Cardiac septum (tissue), 1 donor: ENCODE measurements around the gene KRTAP25-1. TPM values are rescaled to one million over a fixed set of nuclear protein-coding genes. Genes with fewer than 3 reads are reported as not detected.

Experiments
- DNase-seq: peaks from one replicate; pipeline ENCODE4 v3.0.0-alpha.2; 2020; ENCODE audit warnings: low spot score
- intact Hi-C: fragments of 100-400 bp; cut with DNase I; formaldehyde crosslinking; loops from one replicate; pipeline ENCODE4 v1.14.0; 2022
- total RNA-seq: library from RNA; stranded (reverse); fragmentation: NEBNext Ultra II Directional; extraction: Animal tissue kit (Norgen Biotek cat#: 25700); gene quantifications from one replicate; pipeline ENCODE4 v1.2.1, GENCODE V29; 2021
- donor health status: DM: no; HTN: no; CAD: no.

The KRTAP25-1 gene
- total RNA-seq, 1 donor from 2014 or later, result not detected

GRCh38 chr21:30255679-30256078 is 33.6 kb downstream of the KRTAP25-1 start:
- intact Hi-C loops, result no loop called here
- DNase-seq, result no peak

GRCh38 chr21:30251781-30252180 is 37.5 kb downstream of the KRTAP25-1 start:
- no peak for DNase-seq
- intact Hi-C loops, result no loop called here

GRCh38 chr21:30249936-30250335 is 39.4 kb downstream of the KRTAP25-1 start:
- no peak for DNase-seq
- intact Hi-C loops, result no loop called here

GRCh38 chr21:30248844-30249243 is 40.5 kb downstream of the KRTAP25-1 start:
- intact Hi-C loops, result no loop called here
- no peak for DNase-seq

GRCh38 chr21:30245061-30245460 is 44.3 kb downstream of the KRTAP25-1 start:
- intact Hi-C loops, result no loop called here
- no peak for DNase-seq

GRCh38 chr21:30243691-30244090 is 45.6 kb downstream of the KRTAP25-1 start:
- DNase-seq, result no peak
- intact Hi-C loops, result no loop called here

GRCh38 chr21:30240661-30241060 is 48.7 kb downstream of the KRTAP25-1 start:
- no peak for DNase-seq
- intact Hi-C loops, result no loop called here

Other genes with a start within 250 kb of the KRTAP25-1 start
- gene CLDN17, start 122.7 kb downstream of the KRTAP25-1 start, total RNA-seq, result not detected
- gene CLDN8, start 73.4 kb downstream of the KRTAP25-1 start, total RNA-seq, result not detected
- not detected for gene KRTAP24-1, start 6.6 kb downstream of the KRTAP25-1 start, total RNA-seq
- gene KRTAP26-1, start 30.8 kb upstream of the KRTAP25-1 start, total RNA-seq, result not detected
- gene KRTAP27-1, start 48.2 kb upstream of the KRTAP25-1 start, total RNA-seq, result not detected
- not detected for gene KRTAP23-1, start 59.1 kb upstream of the KRTAP25-1 start, total RNA-seq
- not detected for gene KRTAP13-2, start 82.8 kb upstream of the KRTAP25-1 start, total RNA-seq
- gene KRTAP13-1, start 106.5 kb upstream of the KRTAP25-1 start, total RNA-seq, result not detected
- gene KRTAP13-3, start 136.4 kb upstream of the KRTAP25-1 start, total RNA-seq, result not detected
- not detected for gene KRTAP13-4, start 140.7 kb upstream of the KRTAP25-1 start, total RNA-seq
- not detected for gene KRTAP15-1, start 150.8 kb upstream of the KRTAP25-1 start, total RNA-seq
- gene KRTAP19-1, start 190.9 kb upstream of the KRTAP25-1 start, total RNA-seq, result not detected
- not detected for gene KRTAP19-2, start 197.9 kb upstream of the KRTAP25-1 start, total RNA-seq
- gene KRTAP19-3, start 202.5 kb upstream of the KRTAP25-1 start, total RNA-seq, result not detected
- not detected for gene KRTAP19-4, start 207.7 kb upstream of the KRTAP25-1 start, total RNA-seq
- gene KRTAP19-5, start 212.6 kb upstream of the KRTAP25-1 start, total RNA-seq, result not detected